VCaP (cell line): ENCODE results near the gene GDF3.
"Not testable (repeated sequence)": the region's sequence is repeated elsewhere in the genome, so short reads cannot be mapped to it uniquely, and the experiment has no call there.

Source experiments
- H3K27ac ChIP-seq: fragments of 450-650 bp; 2 replicates; pipeline ENCODE4 v1.5.1; 2017
- TF ChIP-seq, protein P1 (sequence below): fragments of 450-650 bp; conservative IDR thresholded peaks from 2 replicates; pipeline ENCODE4 v1.5.1; 2017; ENCODE audit warnings: mild to moderate bottlenecking, moderate library complexity

Gene GDF3

DNA sequence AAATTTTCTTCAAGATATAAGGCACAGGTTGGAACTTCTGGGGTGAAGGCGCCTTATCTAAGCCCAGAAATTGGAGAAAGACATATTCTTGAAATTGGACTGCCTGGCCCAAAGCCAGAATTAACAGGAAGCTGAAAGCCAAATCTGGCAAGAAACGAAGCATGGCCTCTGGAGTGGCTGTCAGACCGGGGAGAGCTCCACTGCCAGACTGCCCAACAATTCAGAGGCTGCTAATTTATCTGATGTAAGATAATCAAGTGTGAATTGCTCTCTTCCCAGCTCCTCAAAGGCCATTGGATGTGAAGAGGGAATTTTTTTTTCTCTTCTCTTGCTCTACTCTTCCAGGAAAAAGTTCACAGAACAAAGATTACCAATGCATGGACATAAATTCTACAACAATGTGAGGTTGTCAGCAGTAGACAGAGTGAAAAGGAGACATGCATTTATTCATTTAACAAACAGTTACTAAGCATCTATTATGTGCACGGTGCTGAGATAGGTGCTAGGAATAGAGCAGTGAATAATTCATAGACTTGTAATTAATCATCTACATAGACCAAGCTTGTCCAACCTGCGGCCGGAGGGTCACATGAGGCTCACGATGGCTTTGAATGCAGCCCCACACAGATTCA is at the start of gene GDF3:
Gene GDF3, minus strand, starts transcription at position 210 of the 632 bp plus-strand sequence. Its CDS starts 47 bp downstream, at position 163.
- H3K27ac ChIP-seq, result no peak within 1 kb of the TSS
- TF ChIP-seq, protein P1, sequence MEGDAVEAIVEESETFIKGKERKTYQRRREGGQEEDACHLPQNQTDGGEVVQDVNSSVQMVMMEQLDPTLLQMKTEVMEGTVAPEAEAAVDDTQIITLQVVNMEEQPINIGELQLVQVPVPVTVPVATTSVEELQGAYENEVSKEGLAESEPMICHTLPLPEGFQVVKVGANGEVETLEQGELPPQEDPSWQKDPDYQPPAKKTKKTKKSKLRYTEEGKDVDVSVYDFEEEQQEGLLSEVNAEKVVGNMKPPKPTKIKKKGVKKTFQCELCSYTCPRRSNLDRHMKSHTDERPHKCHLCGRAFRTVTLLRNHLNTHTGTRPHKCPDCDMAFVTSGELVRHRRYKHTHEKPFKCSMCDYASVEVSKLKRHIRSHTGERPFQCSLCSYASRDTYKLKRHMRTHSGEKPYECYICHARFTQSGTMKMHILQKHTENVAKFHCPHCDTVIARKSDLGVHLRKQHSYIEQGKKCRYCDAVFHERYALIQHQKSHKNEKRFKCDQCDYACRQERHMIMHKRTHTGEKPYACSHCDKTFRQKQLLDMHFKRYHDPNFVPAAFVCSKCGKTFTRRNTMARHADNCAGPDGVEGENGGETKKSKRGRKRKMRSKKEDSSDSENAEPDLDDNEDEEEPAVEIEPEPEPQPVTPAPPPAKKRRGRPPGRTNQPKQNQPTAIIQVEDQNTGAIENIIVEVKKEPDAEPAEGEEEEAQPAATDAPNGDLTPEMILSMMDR, result no peak

DNA sequence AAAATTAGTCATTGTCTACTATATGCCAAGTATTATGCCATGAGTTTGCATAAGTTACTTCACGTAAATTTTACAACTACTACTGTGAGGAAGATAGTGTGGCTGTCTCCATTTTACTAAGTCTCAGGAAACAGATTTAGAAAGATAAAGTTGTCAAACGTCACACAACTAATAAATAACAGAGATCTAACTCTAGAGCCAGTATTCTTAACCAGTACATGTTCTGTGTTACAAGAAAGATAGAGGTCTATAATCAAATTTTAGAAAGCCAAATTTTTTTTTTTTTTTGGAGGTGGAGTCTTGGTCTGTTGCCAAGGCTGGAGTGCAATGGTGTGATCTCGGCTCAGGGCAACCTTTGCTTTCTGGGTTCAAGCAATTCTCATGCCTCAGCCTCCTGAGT is 37.4 kb upstream of the GDF3 start:
- no peak overlapping the region for H3K27ac ChIP-seq
- TF ChIP-seq, protein P1, result no peak

DNA sequence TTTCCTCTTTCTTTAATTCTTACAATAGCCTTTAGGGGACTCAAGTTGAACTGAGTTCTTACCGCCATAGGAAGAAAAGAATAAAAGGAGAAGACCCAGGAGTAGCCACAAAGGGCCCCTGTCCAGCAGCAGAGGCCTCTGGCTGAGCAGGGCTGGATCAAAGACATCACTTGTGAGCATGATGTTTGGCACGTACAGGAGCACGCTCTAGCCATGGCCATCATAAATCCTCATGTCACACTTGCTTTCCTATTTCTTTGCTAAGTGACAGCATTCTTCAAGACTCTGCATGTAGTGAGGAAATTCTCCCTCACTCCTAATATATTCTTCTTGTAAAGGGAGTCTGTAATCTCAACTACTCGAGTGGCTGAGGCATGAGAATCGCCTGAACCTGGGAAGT is 35.9 kb upstream of the GDF3 start:
- TF ChIP-seq, protein P1, result no peak

DNA sequence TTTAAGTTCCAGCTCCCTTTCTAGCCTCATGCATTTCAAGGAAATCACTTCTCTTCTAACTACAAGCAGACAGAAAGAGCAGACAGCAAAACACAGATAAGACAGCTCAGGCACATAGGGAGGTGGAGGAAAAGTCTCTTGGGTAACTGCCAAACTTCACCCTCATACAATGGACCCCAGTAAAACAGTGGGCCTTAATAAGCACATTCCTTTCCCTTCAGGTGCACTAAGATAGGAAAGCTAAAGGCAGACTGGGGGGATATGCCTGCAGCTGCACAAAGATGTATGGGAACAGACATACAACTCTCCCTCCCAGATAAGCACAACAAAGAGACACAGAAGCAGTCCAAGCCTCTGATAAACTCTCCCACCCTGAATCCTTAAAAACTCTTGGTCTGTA is 35.4 kb upstream of the GDF3 start:
- H3K27ac ChIP-seq, result not testable (repeated sequence)

More for the DNA sequence above, 35.9 kb upstream of the GDF3 start:
- no peak overlapping the region for H3K27ac ChIP-seq

DNA sequence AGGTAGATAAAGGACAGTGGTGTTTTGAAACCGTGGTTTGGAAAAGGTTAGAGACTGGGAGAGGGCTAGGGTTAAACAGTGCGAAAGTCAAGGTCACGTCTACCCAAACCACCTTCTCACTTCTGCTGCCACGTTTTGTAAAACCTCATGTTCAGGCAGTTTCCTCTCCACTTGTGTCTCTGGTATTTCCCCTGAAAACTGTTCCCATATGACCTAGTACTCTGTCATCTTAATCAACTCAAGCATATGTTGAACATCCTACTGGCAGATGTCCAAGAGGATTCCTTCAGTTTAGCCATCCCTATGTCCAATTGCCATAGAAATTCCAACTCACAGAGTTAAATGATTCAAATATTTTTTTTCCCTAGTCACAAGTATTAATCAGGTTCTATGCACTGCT is 34.2 kb upstream of the GDF3 start:
- H3K27ac ChIP-seq, result no peak overlapping the region
- TF ChIP-seq, protein P1, result no peak

DNA sequence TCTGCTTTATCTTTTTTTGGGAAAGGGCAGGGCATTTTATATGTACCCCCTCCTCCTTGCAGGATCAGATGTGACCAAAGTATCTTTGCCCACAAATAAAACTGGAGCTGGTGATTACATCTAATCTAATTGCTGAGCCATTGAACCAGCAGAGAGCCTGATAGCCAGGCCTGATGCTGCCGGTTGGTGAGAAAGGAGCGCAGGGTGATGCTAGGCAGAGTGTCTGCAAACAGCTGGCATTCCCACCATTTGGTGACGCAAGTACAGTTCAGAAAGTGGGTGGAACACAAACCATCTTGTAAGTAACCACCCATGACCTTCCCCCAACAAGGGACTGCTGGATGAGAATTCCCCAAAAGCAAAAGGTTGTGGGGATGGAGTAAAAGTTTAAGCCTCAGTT is 28.4 kb upstream of the GDF3 start:
- TF ChIP-seq, protein P1, result no peak
- no peak overlapping the region for H3K27ac ChIP-seq

DNA sequence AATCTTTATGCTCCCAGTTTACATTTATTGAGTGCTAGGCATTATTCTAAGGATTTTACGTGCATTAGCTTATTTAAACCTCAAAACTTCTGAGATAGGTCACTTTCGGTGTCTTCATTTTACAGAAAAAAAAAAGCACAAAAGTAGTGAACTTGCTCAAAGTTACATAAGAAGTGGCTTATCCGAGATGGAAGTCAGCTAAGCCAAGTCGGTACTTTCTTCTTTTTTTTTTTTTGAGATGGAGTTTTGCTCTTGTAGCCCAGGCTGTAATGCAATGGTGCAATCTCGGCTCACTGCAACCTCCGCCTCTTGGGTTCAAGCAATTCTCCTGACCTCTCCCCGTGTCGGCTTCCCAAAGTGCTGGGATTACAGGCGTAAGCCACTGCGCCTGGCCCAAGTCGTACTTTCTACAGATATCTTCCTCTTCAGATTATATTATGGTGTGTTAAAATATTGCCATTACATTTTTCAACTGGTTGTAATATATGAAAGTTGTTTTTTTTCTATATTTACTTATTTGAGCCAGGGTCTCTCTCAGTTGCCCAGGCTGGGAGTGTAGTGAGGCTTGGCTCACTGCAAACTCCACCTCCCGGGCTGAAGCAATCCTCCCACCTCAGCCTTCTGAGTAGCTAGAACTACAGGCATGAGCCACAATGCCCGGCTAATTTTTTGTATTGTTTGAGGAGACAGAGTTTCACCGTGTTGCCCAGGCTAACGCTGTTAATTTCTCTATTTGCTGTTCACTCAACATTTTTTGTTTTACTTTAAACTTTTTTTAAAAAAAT is 24.6 kb upstream of the GDF3 start:
- TF ChIP-seq, protein P1, result no peak
- H3K27ac ChIP-seq, result no peak overlapping the region

DNA sequence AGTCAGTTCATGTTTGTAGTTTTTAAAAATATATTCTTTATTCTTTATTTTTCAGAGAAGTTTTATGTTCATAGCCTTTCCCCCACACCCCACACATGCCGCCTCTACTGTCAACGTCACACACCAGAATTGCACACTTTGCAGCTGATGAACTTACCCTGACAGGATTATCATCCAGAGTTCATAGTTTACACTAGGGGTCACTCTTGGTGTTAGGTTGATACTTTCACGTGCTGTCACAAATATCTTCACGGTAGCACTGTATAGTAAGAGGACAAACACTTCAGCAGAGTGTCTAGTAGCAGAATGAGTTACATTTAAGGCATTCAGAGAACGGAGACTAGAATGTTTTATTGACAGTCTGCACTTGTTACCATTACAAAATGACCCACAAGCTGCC is 20.8 kb upstream of the GDF3 start:
- TF ChIP-seq, protein P1, result peak; percentile 56
- H3K27ac ChIP-seq, result no peak overlapping the region
